Measurements from ENCODE around the gene ZNF331.

ZNF331 gene

DNA sequence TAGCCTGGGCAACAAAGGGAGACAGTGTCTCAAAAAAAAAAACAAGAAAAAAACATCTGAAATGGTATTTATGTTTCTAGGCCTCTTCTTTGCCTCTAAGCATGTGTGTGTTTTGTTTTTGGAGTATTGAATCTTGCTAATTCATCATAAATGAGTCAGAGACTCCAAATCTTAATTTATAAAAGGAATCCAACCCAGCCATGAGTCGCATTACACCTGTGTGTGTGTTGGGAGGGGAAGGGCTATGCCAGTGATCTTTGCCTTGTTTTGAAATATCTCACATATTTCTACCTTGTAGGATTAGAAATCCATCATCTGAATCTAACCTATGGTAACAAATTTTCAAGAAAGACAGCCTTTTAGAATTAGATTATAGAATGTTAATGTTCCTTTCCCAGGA lies 4.0 kb downstream of the ZNF331 start:
- H3K4me3 ChIP-seq (ENCODE audit: low read length): no peak overlapping the region
- H3K9ac ChIP-seq (ENCODE audit: low read length): no peak overlapping the region
- no peak for TF ChIP-seq EZH2phosphoT487 (IDR thresholded peaks at IDR 0.05; ENCODE audit: low read depth)
- TF ChIP-seq, protein P1, sequence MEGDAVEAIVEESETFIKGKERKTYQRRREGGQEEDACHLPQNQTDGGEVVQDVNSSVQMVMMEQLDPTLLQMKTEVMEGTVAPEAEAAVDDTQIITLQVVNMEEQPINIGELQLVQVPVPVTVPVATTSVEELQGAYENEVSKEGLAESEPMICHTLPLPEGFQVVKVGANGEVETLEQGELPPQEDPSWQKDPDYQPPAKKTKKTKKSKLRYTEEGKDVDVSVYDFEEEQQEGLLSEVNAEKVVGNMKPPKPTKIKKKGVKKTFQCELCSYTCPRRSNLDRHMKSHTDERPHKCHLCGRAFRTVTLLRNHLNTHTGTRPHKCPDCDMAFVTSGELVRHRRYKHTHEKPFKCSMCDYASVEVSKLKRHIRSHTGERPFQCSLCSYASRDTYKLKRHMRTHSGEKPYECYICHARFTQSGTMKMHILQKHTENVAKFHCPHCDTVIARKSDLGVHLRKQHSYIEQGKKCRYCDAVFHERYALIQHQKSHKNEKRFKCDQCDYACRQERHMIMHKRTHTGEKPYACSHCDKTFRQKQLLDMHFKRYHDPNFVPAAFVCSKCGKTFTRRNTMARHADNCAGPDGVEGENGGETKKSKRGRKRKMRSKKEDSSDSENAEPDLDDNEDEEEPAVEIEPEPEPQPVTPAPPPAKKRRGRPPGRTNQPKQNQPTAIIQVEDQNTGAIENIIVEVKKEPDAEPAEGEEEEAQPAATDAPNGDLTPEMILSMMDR (IDR thresholded peaks at IDR 0.05; ENCODE audit: low read depth, low read length): no peak
- no peak overlapping the region for H3K27ac ChIP-seq (ENCODE audit: low read length)
- peaks cover 22% of the 10 kb centered on the region for H3K79me2 ChIP-seq (ENCODE audit: low read length)
- no peaks in the 10 kb centered on the region for H3K27me3 ChIP-seq (ENCODE audit: low read depth, low read length)
- H2AFZ ChIP-seq (ENCODE audit: low read depth, low read length): no peak overlapping the region
- H3K36me3 ChIP-seq (replicated peaks; ENCODE audit: low read depth, low read length): peaks cover 24% of the 10 kb centered on the region
- no peaks in the 10 kb centered on the region for H4K20me1 ChIP-seq (ENCODE audit: insufficient read depth, low read length)
- no peak overlapping the region for H3K4me2 ChIP-seq (ENCODE audit: low read length)
- peaks cover 6% of the 10 kb centered on the region; the same call in 1 of the 2 replicates for H3K4me1 ChIP-seq (ENCODE audit: low read length)
- H3K9me3 ChIP-seq (ENCODE audit: insufficient read depth, low read length): no peaks in the 10 kb centered on the region

DNA sequence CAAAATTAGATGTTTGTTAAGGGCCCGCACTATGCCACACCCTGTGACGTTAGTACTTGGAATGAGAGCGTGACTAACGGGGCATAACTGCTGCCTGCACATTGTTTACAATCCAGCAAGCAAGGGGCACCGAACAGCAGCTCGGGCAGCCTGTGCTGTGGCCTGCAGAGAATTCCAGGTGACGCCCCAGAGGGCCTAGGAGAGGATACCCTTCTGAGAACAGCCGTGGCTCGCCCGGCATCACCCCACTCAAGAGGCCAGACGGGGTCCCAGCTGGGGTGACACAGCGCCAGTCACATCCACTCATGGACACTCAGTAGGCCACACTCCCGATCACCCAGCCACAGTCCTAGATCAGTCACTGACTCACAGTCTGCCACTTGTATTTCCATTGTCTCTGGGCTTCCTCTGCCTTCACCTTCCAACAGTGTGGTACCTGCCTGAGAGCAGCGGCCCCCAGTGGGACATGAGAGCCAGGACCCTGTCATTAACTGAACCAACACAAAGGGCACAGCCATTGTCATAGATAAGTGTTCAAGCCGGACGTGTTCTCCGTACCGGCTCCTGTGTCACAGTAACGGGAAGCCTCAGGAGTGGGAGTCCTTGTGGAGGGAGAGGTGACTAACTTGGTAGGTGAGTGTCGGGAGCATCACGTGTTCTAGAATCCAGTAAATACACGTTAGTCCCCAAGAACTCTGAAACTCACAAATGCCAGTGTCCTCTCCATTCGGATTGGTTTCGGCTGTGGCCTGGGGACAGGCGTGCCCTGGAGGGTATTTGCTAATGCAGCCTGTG lies 7.5 kb downstream of the ZNF331 start:
- no peak overlapping the region for H3K4me3 ChIP-seq (ENCODE audit: low read length)
- TF ChIP-seq EZH2phosphoT487 (IDR thresholded peaks at IDR 0.05; ENCODE audit: low read depth): no peak
- TF ChIP-seq, protein P1 (IDR thresholded peaks at IDR 0.05; ENCODE audit: low read depth, low read length): no peak
- H3K27me3 ChIP-seq (ENCODE audit: low read depth, low read length): no peaks in the 10 kb centered on the region
- H3K36me3 ChIP-seq (replicated peaks; ENCODE audit: low read depth, low read length): peaks cover 14% of the 10 kb centered on the region
- H3K9me3 ChIP-seq (ENCODE audit: insufficient read depth, low read length): no peaks in the 10 kb centered on the region
- H3K79me2 ChIP-seq (ENCODE audit: low read length): peaks cover 27% of the 10 kb centered on the region
- H4K20me1 ChIP-seq (ENCODE audit: insufficient read depth, low read length): no peaks in the 10 kb centered on the region
- no peak overlapping the region for H3K9ac ChIP-seq (ENCODE audit: low read length)
- H3K4me2 ChIP-seq (ENCODE audit: low read length): no peak overlapping the region
- no peaks in the 10 kb centered on the region for H3K4me1 ChIP-seq (ENCODE audit: low read length)
- no peak overlapping the region for H2AFZ ChIP-seq (ENCODE audit: low read depth, low read length)
- no peak overlapping the region for H3K27ac ChIP-seq (ENCODE audit: low read length)

DNA sequence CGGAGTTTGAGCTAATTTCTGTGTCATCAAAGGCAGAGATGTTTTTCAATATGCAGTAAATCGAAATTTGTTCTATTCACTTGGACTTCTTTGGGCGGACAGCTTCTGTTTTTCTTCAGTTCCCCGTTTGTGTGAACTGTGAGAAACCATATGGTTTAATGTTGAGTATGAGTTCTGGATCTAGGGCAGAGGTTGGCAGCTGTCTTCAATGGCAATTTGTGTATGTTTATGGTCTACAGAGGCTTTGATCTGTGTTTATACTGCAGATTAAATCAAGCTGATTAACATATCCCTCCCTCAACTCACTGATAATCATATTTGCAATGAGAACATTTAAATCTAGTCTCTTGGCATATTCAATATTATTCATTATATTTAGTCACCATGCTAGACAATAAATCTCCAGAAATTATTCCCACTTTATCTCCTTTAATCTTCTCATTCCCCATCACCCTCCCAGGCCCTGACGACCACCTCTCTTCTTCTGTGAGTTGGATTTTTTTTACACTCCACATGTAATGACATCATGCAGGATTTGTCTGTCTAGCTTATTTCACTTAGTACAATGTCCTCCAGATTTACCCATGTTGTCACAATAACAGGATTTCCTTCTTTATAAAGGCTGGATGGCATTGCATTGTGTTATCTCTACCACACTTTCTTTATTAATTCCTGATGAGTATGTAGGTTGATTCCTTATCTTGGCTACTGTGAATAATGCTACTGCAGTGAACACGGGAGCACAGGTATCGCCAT lies 9.0 kb downstream of the ZNF331 start:
- Histone ChIP-seq H3K9ac (ENCODE audit: low read length) (no peak overlapping the region), H3K27me3 (ENCODE audit: low read depth, low read length) (no peaks in the 10 kb centered on the region), H3K4me1 (ENCODE audit: low read length) (no peaks in the 10 kb centered on the region), H3K4me3 (ENCODE audit: low read length) (no peak overlapping the region), H3K27ac (ENCODE audit: low read length) (no peak overlapping the region), H3K79me2 (ENCODE audit: low read length) (peaks cover 32% of the 10 kb centered on the region), H3K9me3 (ENCODE audit: insufficient read depth, low read length) (no peaks in the 10 kb centered on the region), H2AFZ (ENCODE audit: low read depth, low read length) (no peak overlapping the region), H4K20me1 (ENCODE audit: insufficient read depth, low read length) (no peaks in the 10 kb centered on the region), H3K4me2 (ENCODE audit: low read length) (no peak overlapping the region), H3K36me3 (replicated peaks; ENCODE audit: low read depth, low read length) (peaks cover 6% of the 10 kb centered on the region)
- TF ChIP-seq EZH2phosphoT487 (IDR thresholded peaks at IDR 0.05; ENCODE audit: low read depth): no peak
- TF ChIP-seq, protein P1 (IDR thresholded peaks at IDR 0.05; ENCODE audit: low read depth, low read length): no peak

DNA sequence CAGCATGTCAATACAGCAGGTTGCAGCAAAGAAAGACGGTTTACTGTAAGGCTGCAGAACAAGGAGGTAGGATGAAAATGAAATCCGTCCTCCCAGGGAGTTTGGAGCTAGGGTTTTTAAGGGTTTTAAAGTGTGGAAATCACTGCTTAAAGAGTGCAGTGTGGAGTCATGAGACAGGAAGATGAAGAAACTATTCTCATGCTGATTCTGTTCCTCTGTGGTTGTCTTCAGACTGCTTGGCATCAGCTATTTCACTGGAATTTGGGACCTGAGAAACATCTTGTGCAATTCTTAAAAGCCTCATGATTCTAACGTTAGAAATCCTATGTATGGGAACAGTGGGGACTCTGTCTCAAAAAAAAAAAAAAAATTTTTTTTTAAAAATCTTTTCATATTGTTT lies 11.4 kb downstream of the ZNF331 start:
- TF ChIP-seq, protein P1 (IDR thresholded peaks at IDR 0.05; ENCODE audit: low read depth, low read length): no peak
- H3K36me3 ChIP-seq (replicated peaks; ENCODE audit: low read depth, low read length): no peaks in the 10 kb centered on the region
- H3K4me3 ChIP-seq (ENCODE audit: low read length): no peak overlapping the region
- peaks cover 7% of the 10 kb centered on the region; the same call in 1 of the 2 replicates for H3K4me1 ChIP-seq (ENCODE audit: low read length)
- no peak overlapping the region for H3K27ac ChIP-seq (ENCODE audit: low read length)
- H2AFZ ChIP-seq (ENCODE audit: low read depth, low read length): no peak overlapping the region
- no peaks in the 10 kb centered on the region for H3K9me3 ChIP-seq (ENCODE audit: insufficient read depth, low read length)
- H4K20me1 ChIP-seq (ENCODE audit: insufficient read depth, low read length): no peaks in the 10 kb centered on the region
- H3K4me2 ChIP-seq (ENCODE audit: low read length): no peak overlapping the region
- no peak overlapping the region for H3K9ac ChIP-seq (ENCODE audit: low read length)
- no peaks in the 10 kb centered on the region for H3K27me3 ChIP-seq (ENCODE audit: low read depth, low read length)
- H3K79me2 ChIP-seq (ENCODE audit: low read length): peaks cover 51% of the 10 kb centered on the region
